ENCODE data around the gene FSD1.
"Not testable (repeated sequence)": the region's sequence is repeated elsewhere in the genome, so short reads cannot be mapped to it uniquely, and the experiment has no call there.

FSD1 gene

GRCh38 chr19:4304538-4305256 lies at the start of gene FSD1:
Gene FSD1 (plus strand): TSS chr19:4304598. CDS start chr19:4304747, 149 bp downstream.
- peak; percentile 29 for DNase-seq

GRCh38 chr19:4256563-4256962 lies 47.8 kb upstream of the FSD1 start:
- no peak for DNase-seq

- DNase-seq = no peak
Observed at GRCh38 chr19:4257025-4257424, 47.4 kb upstream of the FSD1 start.

- no peak for DNase-seq
Observed at GRCh38 chr19:4258181-4258580, 46.2 kb upstream of the FSD1 start.

GRCh38 chr19:4260613-4261191 lies 43.7 kb upstream of the FSD1 start:
- DNase-seq = peak; percentile 29

- DNase-seq = peak; percentile 12
Observed at GRCh38 chr19:4264812-4265211, 39.6 kb upstream of the FSD1 start.

- DNase-seq = peak; percentile 30
Observed at GRCh38 chr19:4266253-4267000, 38.0 kb upstream of the FSD1 start.

GRCh38 chr19:4267101-4267900 lies 37.1 kb upstream of the FSD1 start:
- peak; percentile 59 for DNase-seq

GRCh38 chr19:4267901-4268815 lies 36.2 kb upstream of the FSD1 start:
- DNase-seq = no peak

- no peak for DNase-seq
Observed at GRCh38 chr19:4268816-4269430, 35.5 kb upstream of the FSD1 start.

- no peak for DNase-seq
Observed at GRCh38 chr19:4272894-4273293, 31.5 kb upstream of the FSD1 start.

- DNase-seq = not testable (repeated sequence)
Observed at GRCh38 chr19:4274321-4274686, 30.1 kb upstream of the FSD1 start.

GRCh38 chr19:4277191-4277696 lies 27.2 kb upstream of the FSD1 start:
- DNase-seq = no peak

GRCh38 chr19:4278010-4278409 lies 26.4 kb upstream of the FSD1 start:
- no peak for DNase-seq

GRCh38 chr19:4278419-4279266 lies 25.8 kb upstream of the FSD1 start, which contains the start of gene SHD:
Gene SHD (plus strand): TSS chr19:4279266. CDS start chr19:4280064, 798 bp downstream.
- DNase-seq = no peak

GRCh38 chr19:4279267-4279529 lies 25.2 kb upstream of the FSD1 start:
- no peak for DNase-seq

GRCh38 chr19:4279530-4280422 lies 24.6 kb upstream of the FSD1 start:
- DNase-seq = no peak

- no peak for DNase-seq
Observed at GRCh38 chr19:4284176-4284958, 20.0 kb upstream of the FSD1 start.

GRCh38 chr19:4284974-4285373 lies 19.4 kb upstream of the FSD1 start:
- DNase-seq = no peak
